ENCODE data around the gene POLR3C. TPM values are rescaled to one million over a fixed set of nuclear protein-coding genes. Genes with fewer than 3 reads are reported as not detected.

The POLR3C gene
- total and polyA plus RNA-seq, 2 donors (not counting 1 experiment from before 2014, with no cell fraction given): 36.5 to 49.3 TPM

GRCh38 chr1:145845514-145846161 is 21.6 kb downstream of the POLR3C start, which contains the start of gene NUDT17:
Gene NUDT17, plus strand, starts transcription at chr1:145845630. Its CDS starts 11 bp downstream, at chr1:145845641.
- POLR2A ChIA-PET: interaction anchor here (0.7 to 4.1 kb wide), 9 partner anchors 13 to 190 kb away, joined by 3 to 70 read pairs (median 6); partner anchors contain the start of genes ANKRD34A, ANKRD35, PIAS3 and POLR3C
- Mint-ChIP-seq H3K9me3 (ENCODE audit: insufficient read depth) (no peaks in the 10 kb centered on the region), H3K27me3 (no peaks in the 10 kb centered on the region), H3K4me1 (peaks cover 7% of the 10 kb centered on the region), H3K4me3 (no peak within 1 kb of the TSS), H3K27ac (no peak within 1 kb of the TSS)
- ATAC-seq (ENCODE audit: low read depth): peak; percentile 72
- under 1% methylated on average over 50 of the region's 50 CpGs for WGBS (ENCODE audit: insufficient coverage)
- H3K36me3 ChIP-seq (replicated peaks in 1 of 2; ENCODE audit: control extremely low read depth in 1 of 2, control insufficient read depth in 1 of 2, extremely low read depth in 1 of 2, insufficient read depth in 2 of 2, low read length in 1 of 2): peaks cover 16 to 52% of the 10 kb centered on the region in 2 experiments
- H3K27ac ChIP-seq (ENCODE audit: low read length in 2 of 2): peak within 1 kb of the TSS; percentile 73 to 76
- H3K27me3 ChIP-seq (replicated peaks in 1 of 4; ENCODE audit: control extremely low read depth in 1 of 4, control insufficient read depth in 3 of 4, insufficient read depth in 4 of 4, low read length in 3 of 4): no peaks in the 10 kb centered on the region
- peak within 1 kb of the TSS; percentile 96 for H3K4me2 ChIP-seq (replicated peaks; ENCODE audit: low read depth, low read length, poor library complexity, severe bottlenecking)
- TF ChIP-seq EZH2 (IDR thresholded peaks at IDR 0.05; ENCODE audit: borderline replicate concordance, insufficient read depth, low read depth, low read length, poor library complexity, severe bottlenecking): no peak
- TF ChIP-seq, protein P1, sequence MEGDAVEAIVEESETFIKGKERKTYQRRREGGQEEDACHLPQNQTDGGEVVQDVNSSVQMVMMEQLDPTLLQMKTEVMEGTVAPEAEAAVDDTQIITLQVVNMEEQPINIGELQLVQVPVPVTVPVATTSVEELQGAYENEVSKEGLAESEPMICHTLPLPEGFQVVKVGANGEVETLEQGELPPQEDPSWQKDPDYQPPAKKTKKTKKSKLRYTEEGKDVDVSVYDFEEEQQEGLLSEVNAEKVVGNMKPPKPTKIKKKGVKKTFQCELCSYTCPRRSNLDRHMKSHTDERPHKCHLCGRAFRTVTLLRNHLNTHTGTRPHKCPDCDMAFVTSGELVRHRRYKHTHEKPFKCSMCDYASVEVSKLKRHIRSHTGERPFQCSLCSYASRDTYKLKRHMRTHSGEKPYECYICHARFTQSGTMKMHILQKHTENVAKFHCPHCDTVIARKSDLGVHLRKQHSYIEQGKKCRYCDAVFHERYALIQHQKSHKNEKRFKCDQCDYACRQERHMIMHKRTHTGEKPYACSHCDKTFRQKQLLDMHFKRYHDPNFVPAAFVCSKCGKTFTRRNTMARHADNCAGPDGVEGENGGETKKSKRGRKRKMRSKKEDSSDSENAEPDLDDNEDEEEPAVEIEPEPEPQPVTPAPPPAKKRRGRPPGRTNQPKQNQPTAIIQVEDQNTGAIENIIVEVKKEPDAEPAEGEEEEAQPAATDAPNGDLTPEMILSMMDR (IDR thresholded peaks at IDR 0.05): peak; percentile 90
- peaks cover 18 to 24% of the 10 kb centered on the region in 2 donors for H3K4me1 ChIP-seq (ENCODE audit: control insufficient read depth in 2 of 2, insufficient read depth in 2 of 2, low read length in 2 of 2)
- no peaks in the 10 kb centered on the region for H4K20me1 ChIP-seq (ENCODE audit: control insufficient read depth, insufficient read depth, low read length, poor library complexity, severe bottlenecking)
- H3K4me3 ChIP-seq (ENCODE audit: control extremely low read depth in 1 of 5, extremely low read depth in 1 of 5, insufficient read depth in 1 of 5, low read depth in 2 of 5, low read length in 4 of 5): peak within 1 kb of the TSS; percentile 57 to 85 (median 70)
- H3K9ac ChIP-seq (ENCODE audit: low read length): peak within 1 kb of the TSS; percentile 78
- CTCF ChIA-PET: interaction anchor here (0.7 to 6.6 kb wide), 34 partner anchors 9 to 194 kb away, joined by 3 to 148 read pairs (median 6); partner anchors contain the start of genes ANKRD34A, ANKRD35, HJV and ITGA10
- peak within 1 kb of the TSS; percentile 95 for H2AFZ ChIP-seq (ENCODE audit: insufficient read depth, low read depth, low read length, poor library complexity, severe bottlenecking)
- peak; percentile 91 for DNase-seq
- no peaks in the 10 kb centered on the region for H3K9me3 ChIP-seq (ENCODE audit: control extremely low read depth in 1 of 3, control insufficient read depth in 2 of 3, insufficient read depth in 1 of 3, low read length in 2 of 3)
- intact Hi-C loops (cut with micrococcal nuclease): loop anchor here (1.0 to 5.0 kb wide), 7 partner anchors 14 to 168 kb away; partner anchors contain the start of genes ANKRD35, ITGA10, PEX11B and PIAS3
- H3K79me2 ChIP-seq (ENCODE audit: control insufficient read depth, insufficient read depth, low read length): no peaks in the 10 kb centered on the region

Data from B cell (primary cell).